ENCODE data around the gene TRMT61A.

GRCh38 chr14:103562179-103562428 is 33.1 kb downstream of the TRMT61A start:
- TF ChIP-seq ELF4 (CRISPR knock-in tag; IDR thresholded peaks at IDR 0.05; ENCODE audit: low read depth) (no peak), IRF2 (CRISPR knock-in tag; IDR thresholded peaks at IDR 0.05; ENCODE audit: borderline replicate concordance, low read depth) (no peak), GABPB1 (CRISPR knock-in tag; IDR thresholded peaks at IDR 0.05) (no peak), FOXJ3 (CRISPR knock-in tag; IDR thresholded peaks at IDR 0.05; ENCODE audit: borderline replicate concordance) (no peak), NR1H2 (CRISPR knock-in tag; IDR thresholded peaks at IDR 0.05) (0 out of 2 replicates have a peak, but pooled peaks have one; percentile 53), TP53 (CRISPR knock-in tag; IDR thresholded peaks at IDR 0.05) (no peak), TCF7 (CRISPR knock-in tag; IDR thresholded peaks at IDR 0.05; ENCODE audit: low read depth) (no peak), AFF4 (CRISPR knock-in tag; IDR thresholded peaks at IDR 0.05; ENCODE audit: borderline replicate concordance) (no peak)
- TF ChIP-seq, protein P1, sequence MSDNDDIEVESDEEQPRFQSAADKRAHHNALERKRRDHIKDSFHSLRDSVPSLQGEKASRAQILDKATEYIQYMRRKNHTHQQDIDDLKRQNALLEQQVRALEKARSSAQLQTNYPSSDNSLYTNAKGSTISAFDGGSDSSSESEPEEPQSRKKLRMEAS (CRISPR knock-in tag; IDR thresholded peaks at IDR 0.05), result peak; percentile 63; the same call in 1 of the 2 replicates
- TF ChIP-seq, protein P2, sequence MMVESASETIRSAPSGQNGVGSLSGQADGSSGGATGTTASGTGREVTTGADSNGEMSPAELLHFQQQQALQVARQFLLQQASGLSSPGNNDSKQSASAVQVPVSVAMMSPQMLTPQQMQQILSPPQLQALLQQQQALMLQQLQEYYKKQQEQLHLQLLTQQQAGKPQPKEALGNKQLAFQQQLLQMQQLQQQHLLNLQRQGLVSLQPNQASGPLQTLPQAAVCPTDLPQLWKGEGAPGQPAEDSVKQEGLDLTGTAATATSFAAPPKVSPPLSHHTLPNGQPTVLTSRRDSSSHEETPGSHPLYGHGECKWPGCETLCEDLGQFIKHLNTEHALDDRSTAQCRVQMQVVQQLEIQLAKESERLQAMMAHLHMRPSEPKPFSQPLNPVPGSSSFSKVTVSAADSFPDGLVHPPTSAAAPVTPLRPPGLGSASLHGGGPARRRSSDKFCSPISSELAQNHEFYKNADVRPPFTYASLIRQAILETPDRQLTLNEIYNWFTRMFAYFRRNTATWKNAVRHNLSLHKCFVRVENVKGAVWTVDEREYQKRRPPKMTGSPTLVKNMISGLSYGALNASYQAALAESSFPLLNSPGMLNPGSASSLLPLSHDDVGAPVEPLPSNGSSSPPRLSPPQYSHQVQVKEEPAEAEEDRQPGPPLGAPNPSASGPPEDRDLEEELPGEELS (CRISPR knock-in tag; IDR thresholded peaks at IDR 0.05), result no peak
- TF ChIP-seq, protein P3, sequence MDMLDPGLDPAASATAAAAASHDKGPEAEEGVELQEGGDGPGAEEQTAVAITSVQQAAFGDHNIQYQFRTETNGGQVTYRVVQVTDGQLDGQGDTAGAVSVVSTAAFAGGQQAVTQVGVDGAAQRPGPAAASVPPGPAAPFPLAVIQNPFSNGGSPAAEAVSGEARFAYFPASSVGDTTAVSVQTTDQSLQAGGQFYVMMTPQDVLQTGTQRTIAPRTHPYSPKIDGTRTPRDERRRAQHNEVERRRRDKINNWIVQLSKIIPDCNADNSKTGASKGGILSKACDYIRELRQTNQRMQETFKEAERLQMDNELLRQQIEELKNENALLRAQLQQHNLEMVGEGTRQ (CRISPR knock-in tag; IDR thresholded peaks at IDR 0.05), result no peak
- TF ChIP-seq, protein P4, sequence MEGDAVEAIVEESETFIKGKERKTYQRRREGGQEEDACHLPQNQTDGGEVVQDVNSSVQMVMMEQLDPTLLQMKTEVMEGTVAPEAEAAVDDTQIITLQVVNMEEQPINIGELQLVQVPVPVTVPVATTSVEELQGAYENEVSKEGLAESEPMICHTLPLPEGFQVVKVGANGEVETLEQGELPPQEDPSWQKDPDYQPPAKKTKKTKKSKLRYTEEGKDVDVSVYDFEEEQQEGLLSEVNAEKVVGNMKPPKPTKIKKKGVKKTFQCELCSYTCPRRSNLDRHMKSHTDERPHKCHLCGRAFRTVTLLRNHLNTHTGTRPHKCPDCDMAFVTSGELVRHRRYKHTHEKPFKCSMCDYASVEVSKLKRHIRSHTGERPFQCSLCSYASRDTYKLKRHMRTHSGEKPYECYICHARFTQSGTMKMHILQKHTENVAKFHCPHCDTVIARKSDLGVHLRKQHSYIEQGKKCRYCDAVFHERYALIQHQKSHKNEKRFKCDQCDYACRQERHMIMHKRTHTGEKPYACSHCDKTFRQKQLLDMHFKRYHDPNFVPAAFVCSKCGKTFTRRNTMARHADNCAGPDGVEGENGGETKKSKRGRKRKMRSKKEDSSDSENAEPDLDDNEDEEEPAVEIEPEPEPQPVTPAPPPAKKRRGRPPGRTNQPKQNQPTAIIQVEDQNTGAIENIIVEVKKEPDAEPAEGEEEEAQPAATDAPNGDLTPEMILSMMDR (IDR thresholded peaks at IDR 0.05), result no peak
